HL-60/S4 treated with phorbol 12-myristate 13-acetate at 8.2 ng/mL for 4 days and 3 days (cell line): ENCODE measurements around the gene CD248.
"Not testable (repeated sequence)": the region's sequence is repeated elsewhere in the genome, so short reads cannot be mapped to it uniquely, and the experiment has no call there.

Experiments
- in situ Hi-C: fragments of 300-500 bp; cut with MboI; formaldehyde crosslinking; loops from 2 replicates; pipeline ENCODE4 v1.15.0; 2022; ENCODE audit warnings: low sequenced_read_pairs

The CD248 gene, protein sequence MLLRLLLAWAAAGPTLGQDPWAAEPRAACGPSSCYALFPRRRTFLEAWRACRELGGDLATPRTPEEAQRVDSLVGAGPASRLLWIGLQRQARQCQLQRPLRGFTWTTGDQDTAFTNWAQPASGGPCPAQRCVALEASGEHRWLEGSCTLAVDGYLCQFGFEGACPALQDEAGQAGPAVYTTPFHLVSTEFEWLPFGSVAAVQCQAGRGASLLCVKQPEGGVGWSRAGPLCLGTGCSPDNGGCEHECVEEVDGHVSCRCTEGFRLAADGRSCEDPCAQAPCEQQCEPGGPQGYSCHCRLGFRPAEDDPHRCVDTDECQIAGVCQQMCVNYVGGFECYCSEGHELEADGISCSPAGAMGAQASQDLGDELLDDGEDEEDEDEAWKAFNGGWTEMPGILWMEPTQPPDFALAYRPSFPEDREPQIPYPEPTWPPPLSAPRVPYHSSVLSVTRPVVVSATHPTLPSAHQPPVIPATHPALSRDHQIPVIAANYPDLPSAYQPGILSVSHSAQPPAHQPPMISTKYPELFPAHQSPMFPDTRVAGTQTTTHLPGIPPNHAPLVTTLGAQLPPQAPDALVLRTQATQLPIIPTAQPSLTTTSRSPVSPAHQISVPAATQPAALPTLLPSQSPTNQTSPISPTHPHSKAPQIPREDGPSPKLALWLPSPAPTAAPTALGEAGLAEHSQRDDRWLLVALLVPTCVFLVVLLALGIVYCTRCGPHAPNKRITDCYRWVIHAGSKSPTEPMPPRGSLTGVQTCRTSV

GRCh38 chr11:66316849-66317251, at the start of gene CD248:
Gene CD248, minus strand, starts transcription at chr11:66317044. Its CDS starts 17 bp downstream, at chr11:66317027.
- in situ Hi-C loops: no loop called here

DNA sequence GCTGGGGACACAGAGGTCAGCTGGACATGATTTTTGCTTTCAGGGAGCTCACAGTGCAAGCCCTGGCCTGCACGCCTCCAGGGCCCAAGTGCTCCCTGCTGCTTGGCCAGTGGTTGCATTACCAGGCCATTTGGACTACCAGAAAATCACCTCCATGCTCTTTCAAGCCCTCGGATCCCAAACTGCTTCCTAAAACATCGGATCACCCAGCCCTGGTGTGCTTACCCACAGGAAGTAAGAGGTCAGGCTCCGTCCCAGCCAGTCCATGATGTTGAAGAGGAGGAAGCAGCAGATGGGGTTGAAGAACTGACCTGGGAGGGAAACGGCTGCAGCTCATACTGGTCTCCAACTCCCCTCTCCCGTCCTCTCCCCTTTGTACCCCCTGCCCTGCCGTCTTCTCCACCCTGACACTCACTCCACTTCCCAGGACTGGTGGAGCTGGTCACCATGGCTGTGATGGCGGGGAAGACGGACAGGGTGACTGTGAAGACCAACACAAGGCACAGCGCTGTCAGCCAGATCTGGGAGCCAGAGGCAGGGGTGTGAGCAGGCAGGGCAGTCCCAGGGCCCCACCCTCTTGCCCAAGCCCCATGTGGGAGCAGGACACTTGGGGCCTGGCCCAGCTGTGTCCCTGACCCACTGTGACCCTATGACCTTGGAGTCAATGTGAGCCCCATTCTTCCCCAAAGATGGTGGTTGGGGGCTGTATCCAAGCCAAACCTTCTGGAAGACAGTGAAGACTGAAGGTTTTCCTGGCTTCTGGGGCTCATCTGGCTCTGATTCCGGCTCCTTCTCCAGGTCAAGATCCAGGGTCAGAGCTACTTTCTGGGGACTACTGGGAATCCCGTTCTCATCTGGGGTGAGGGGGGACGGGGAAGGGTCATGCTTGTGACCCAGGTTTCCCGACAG, 49.1 kb upstream of the CD248 start:
- in situ Hi-C loops: no loop called here

GRCh38 chr11:66365166-66365565, 48.3 kb upstream of the CD248 start:
- in situ Hi-C loops: no loop called here

GRCh38 chr11:66363805-66364535, 47.1 kb upstream of the CD248 start:
- in situ Hi-C loops: no loop called here

GRCh38 chr11:66363187-66363601, 46.4 kb upstream of the CD248 start:
- in situ Hi-C loops: no loop called here

GRCh38 chr11:66362481-66363147, 45.8 kb upstream of the CD248 start:
- in situ Hi-C loops: no loop called here

DNA sequence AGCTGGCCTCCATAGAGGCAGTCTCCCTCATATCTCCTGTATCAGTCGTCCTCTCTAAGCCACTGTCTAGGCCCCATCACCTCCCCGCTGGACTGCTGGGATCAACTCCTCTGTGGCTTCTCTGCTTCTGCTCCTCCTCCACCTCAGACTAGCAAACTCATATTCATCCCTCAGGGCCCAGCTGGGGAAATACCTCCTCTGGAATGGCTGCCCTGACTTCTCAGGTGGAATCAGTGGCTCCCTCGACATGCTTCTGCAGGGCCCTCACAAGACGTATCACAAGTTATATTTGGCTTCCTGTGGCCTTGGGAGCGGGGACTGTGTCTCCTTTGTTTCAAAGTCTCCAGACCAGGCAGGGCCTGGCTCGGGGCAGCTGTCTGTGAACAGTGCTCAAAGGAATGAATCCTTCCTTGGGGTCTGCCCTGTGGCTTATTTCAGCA, 44.7 kb upstream of the CD248 start:
- in situ Hi-C loops: no loop called here

- in situ Hi-C loops: no loop called here
Observed at GRCh38 chr11:66360406-66361073, 43.7 kb upstream of the CD248 start.

GRCh38 chr11:66359662-66360087, 42.8 kb upstream of the CD248 start:
- in situ Hi-C loops: no loop called here

DNA sequence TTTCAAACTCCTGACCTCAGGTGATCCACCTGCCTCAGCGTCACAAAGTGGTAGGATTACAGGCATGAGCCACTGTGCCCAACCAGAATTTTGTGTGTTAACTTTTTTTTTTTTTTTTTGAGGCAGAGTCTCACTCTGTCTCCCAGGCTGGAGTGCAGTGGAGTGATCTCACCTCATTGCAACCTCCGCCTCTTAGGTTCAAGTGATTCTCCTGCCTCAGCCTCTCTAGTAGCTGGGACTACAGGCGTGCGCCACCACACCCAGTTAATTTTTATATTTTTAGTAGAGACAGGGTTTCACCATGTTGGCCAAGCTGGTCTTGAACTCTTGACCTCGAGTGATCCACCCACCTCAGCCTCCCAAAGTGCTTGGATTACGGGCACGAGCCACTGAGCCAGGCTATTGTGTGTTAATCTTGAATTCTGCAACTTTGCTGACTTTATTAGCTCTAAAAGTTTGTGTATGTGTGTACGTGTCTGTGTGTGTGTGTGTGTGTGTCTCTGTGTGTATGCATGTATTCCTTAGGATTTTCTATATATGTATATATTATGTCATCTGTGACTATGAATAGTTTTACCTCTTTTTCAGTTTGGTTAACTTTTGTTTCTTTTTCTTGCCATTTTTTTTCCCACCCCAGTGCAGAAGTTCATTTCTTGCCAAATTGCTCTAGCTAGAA, 33.9 kb upstream of the CD248 start:
- in situ Hi-C loops: not testable (repeated sequence)

DNA sequence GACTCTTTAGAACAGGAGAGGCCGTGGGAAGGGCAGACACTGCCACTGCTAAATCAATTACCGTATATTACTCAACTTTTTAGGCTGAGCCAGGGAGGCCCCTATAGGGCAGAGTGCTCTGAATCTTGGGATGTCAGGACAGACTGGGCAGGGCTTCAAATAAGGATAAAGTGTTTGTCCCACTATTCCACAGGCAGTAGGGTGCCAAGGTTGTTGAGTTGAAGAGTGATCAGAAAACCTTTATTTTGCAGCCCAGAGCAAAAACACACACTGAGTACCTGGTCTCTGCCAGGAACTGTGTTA, 32.2 kb upstream of the CD248 start:
- in situ Hi-C loops: no loop called here

DNA sequence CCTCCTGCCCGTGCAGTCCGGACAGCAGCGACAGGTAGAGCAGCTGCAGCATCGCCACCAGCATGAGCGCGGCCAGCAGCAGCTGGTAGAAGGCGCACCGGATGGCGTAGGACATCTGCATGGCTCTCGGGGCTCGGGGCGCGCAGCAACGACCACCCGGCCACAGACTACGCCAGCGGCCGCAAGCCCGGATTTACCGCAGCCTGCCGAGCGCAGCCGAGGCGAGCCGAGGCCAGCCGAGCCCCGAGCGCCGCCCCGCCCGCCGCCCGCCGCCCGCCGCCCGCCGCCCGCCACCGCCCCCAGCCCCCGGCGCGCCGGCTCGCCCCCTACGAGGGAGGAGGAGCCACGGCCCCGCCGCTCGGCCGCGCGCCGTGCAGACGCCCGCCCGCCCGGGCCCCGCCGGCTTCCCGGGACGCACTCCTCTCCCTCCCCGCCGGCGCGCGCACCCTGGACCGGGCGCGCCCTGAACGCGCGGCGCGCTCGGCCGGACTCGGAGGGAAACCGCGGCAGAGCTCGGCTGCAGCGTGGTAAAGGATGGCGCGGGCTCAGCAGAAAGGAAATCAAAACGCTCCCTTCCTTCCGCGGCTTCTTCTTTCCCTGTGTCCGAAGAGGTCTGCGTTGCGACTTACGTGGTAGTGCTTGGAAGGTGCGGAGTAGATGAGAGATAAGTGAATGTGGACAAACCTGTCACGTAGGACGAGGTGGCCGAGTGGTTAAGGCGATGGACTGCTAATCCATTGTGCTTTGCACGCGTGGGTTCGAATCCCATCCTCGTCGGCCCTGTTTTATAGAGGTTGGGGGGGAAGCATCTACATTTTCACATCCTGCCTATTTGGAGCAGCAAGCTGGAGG, 30.8 kb upstream of the CD248 start, which contains the start of gene B4GAT1:
B4GAT1 (minus strand) TSS at position 205 of the 852 bp plus-strand sequence; CDS start at position 121, 84 bp downstream.
- in situ Hi-C loops: no loop called here

DNA sequence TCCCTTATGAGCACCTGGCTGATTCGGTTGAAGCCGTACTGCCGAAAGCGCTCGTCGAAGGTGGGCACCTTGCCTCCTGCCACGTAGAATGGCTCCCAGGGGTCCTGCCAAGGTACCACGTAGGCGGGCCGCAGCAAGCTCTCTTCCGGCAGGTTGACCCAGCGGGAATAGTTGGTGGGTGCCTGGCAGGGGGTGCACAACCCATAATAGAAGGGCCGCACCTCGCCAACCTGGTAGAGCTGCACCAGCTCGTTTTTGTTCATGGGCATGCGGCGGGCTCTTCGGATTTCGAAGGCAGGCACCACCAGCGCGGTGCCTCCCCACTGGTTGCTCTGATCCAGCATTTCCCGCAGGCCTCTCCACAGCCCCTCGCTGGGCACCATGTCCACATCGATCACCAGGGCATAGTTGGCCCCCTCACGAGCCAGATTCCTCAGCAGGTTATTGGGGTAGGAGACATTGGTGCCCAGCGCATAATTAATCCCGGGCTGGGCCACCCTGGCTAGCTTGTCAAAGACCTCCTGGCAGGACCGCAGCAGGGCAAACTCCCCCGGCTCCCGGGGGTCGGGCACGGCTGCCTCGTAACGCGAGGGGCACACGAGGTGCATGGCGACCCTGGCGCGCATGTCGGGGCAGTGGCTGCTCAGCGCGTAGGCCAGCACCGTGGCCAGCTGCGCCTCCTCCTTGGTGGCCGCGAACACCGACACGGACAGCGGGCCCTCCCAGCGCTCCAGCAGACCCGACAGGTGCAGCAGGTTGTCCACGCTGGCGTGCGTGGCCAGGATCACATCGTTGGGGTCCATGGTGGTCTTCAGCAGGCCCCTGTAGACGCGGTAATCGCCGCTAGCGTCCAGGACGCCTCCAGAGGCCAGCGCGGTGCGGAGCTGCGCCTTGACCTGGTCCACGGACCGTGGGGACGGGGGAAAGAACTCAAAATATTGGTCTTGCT, 29.9 kb upstream of the CD248 start:
- in situ Hi-C loops: no loop called here

GRCh38 chr11:66345316-66345649, 28.4 kb upstream of the CD248 start:
- in situ Hi-C loops: no loop called here

GRCh38 chr11:66344550-66345315, 27.9 kb upstream of the CD248 start, which contains the start of gene BRMS1:
Gene BRMS1, minus strand, starts transcription at chr11:66345104. Its CDS starts 2,870 bp downstream, at chr11:66342234.
- in situ Hi-C loops: no loop called here

- in situ Hi-C loops: no loop called here
Observed at GRCh38 chr11:66343176-66343575, 26.3 kb upstream of the CD248 start.
